COLO668 (cell line): ENCODE measurements around the gene ZSCAN1.

ENCODE experiments used
- DNase-seq: peaks from one replicate; lab custom pipeline; 2025; ENCODE audit not compliant: unreplicated experiment; lab: John Stamatoyannopoulos, UW

Gene ZSCAN1

DNA sequence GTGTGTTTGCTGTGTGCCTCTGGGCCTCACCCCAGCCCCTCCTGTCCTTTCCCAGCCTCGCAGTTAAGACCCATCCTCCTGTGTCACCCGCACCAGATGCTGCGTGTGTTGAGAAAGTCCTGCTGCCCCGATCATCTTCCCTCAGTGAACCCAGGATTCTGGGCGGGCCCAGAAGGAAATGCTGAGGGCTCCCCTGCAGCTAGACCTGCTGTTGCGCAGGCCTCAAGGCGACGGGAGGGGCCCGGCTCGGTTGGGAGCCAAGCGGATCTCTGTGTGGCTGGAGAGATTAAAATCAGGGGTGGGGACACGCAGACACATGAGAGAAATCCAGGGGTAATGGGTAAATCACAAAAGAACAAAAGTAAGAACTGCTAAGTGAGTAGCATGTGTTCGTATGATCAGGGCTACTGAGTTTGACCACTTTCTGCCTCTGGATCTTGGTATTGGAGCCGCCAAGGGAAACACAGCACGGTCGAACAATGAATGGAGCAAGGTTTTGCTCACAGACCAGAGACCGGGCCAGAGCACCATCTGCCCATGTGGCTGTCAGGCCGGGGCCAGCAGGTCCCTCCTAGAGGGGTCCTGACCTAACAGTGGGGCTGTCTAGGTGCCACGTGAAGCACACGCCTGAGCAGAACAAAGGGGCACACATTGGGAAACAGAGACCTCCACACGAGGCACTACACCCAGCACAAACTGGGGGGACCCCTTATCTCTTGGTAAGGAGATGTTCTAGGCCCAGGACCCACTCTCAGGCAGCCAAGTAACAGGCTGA is 7.1 kb downstream of the ZSCAN1 start:
- DNase-seq = no peak

- DNase-seq = no peak
Observed at GRCh38 chr19:58042495-58043340, 8.9 kb downstream of the ZSCAN1 start.

DNA sequence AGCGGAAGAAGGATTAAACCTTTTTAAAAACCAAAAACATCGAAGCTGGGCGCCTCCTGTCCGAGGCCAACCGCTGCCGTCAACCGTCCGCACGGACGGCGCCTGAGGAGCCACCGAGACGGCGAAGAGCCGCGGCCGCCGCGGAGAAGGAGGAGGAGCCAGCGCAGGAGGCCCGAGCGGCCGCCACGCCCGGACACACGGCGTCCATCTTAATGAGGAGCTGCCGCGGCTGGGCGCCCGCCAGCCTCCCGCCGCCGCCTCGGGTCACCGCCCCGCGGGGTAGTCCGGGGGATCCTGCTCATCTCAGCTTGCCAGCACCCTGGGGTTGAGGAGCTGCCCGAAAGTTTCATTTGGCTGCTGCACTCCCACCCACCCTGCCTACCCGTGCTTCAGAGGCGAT is 10.6 kb downstream of the ZSCAN1 start:
- DNase-seq = no peak

DNA sequence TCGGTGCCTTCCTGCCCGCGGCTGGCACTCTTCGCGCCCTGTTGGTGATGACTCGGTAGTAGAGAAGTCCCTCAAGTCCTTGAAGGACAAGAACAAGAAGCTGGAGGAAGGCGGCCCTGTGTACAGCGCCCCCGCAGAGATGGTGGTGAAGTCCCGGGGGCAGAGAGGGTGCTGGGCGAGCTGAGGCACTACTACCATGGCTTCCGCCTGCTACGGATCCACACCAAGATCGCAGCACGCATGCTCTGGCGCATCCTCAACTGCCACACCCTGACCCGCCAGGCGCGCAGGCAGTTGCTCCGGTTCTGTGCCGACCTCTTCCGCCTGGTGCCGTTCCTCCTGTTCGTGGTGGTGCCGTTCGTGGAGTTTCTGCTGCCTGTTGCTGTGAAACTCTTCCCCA is 11.1 kb downstream of the ZSCAN1 start:
- DNase-seq = no peak

GRCh38 chr19:58045411-58046050 is 11.7 kb downstream of the ZSCAN1 start:
- DNase-seq = no peak

GRCh38 chr19:58046856-58047255 is 13.0 kb downstream of the ZSCAN1 start:
- DNase-seq = no peak

DNA sequence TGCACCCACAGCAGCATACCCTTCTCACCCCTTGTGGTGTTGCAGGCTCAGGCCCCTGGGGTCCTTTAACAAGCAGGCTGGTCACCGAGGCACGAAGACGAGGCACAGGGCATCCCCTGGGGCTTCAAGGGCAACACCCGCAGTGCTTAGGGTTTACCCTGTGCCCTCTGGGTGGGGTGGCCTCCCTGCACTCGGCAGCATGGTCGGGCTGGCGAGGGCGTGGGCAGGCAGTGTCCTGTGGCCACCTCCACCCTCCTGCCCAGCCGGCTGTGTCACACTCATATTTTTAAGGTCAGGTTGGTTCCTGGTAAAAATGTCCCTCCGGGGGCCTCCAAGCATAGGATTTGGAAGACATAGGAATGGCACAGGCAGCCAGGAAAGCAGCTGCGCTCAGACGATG is 13.8 kb downstream of the ZSCAN1 start:
- DNase-seq = no peak

DNA sequence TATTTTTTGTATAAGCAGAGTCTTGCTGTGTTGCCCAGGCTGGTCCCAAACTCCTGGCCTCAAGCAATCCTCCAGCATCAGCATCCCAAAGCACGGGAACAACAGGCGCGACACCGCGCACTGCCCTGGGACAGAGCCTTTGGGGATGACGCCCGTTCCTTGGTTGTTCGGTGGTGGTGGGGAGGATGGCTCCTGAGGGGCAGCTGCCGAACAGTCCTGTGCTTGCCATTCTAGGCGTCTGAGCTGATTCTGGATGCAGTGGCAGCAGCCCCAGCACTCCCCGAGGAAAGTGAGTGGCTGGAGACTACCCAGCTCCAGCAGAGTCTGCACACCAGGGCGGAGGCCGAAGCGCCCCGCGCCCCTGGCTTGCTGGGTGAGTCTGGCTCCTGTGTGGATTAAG is 18.4 kb downstream of the ZSCAN1 start:
- no peak for DNase-seq

GRCh38 chr19:58053480-58054156 is 19.8 kb downstream of the ZSCAN1 start:
- DNase-seq = no peak

DNA sequence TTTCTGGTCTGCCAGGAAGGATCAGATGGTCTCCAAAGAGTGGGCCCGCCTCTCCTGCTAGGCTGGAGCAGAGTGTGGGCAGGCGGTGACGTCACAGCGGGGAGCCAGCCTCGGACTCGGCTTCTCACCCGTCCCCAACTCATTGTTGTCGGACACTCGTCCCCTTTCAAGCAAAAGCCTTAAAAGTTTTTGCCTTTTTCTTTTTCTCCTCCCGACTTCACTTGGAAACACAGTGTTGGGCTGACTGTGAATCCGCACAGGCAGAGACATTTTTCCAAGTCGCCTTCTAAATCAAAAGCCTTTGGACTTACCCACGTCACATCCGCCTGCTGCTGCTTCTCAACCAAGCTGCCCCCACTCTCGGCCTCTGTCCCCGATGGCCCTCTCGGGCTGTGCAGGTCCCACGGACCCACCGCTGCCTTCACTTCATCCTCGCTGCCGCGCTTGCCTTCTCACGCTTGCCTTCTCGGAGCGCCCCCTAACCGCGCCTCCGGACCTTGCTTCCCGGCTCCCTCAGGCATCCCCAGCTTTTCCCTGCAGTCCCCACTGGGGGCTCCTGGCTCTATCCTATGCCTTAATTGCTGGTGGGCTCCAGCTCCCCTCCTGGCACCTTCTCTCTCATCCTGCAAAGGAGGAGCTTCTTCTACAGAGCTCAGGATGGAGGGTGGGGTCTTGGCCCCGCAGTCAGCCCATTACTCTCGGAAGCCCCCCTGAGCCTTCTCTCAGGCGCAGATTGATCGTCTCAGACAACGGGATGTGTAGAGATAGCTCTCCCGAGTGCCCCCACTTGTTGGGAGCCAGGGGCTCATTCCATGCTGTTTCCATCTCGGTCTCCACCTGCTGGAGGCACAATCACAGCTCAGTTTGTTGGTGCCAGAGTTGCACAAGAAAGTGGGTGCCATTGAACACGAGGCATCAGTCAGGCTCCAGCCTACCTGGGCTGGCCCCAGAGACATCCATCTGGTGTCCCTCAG is 21.4 kb downstream of the ZSCAN1 start:
- DNase-seq = peak; percentile 13

DNA sequence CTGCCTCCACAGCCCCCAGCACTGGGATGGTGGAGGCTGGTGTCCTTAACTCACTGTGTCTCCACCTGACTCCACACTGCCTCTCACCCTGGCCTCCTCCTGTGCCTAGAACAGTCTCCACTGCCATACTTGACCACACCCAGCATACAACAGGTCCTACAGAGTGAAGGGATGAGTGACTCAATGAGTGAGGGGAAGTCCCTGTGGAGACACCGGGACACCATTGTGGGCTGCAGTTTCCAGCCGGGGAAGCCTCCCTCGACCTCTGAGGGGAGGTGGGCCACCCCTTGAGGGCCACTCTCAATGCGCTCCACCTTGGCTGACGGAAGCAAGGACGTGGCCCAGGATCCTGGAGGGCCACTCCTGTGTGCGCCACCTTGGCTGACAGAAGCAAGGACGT is 22.4 kb downstream of the ZSCAN1 start:
- no peak for DNase-seq

DNA sequence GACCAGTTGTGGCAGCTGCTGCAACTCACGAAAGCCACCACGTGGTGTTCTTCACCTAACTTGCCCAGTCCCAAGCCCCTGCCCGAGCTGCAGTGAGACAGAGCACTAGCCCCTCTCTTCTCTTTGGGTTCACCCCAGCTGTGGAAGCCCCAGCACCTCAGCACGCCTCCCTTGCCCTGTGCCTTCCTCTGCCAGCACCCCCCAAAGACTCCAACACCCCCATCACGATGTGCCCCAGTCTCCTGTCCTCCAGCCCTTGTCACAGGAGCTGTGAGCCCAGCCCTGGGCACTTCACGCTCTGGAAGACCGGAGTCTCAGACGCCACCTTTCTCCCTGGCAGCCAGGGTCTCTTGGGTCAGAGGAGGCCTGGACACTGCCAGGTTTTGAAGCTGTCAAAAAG is 23.0 kb downstream of the ZSCAN1 start:
- no peak for DNase-seq

DNA sequence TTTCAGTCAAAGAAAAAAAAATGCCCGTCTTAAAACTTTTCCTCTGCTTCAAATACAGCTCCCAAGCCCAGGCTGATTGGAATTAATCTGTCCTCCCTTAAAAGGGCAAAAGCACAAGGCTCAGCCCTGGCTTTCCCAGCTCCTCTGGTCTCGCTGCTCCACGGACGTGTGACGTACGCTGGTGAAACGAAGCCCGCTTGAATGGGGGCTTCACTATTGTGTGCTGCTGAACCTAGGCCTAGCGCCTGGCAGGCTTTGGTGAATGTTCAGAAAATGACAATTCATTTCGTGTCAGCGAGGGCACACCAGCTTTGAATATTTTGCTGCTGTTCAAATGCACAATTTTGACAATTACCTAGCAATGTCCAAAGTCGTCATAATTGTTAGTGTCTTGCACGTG is 24.6 kb downstream of the ZSCAN1 start:
- no peak for DNase-seq

DNA sequence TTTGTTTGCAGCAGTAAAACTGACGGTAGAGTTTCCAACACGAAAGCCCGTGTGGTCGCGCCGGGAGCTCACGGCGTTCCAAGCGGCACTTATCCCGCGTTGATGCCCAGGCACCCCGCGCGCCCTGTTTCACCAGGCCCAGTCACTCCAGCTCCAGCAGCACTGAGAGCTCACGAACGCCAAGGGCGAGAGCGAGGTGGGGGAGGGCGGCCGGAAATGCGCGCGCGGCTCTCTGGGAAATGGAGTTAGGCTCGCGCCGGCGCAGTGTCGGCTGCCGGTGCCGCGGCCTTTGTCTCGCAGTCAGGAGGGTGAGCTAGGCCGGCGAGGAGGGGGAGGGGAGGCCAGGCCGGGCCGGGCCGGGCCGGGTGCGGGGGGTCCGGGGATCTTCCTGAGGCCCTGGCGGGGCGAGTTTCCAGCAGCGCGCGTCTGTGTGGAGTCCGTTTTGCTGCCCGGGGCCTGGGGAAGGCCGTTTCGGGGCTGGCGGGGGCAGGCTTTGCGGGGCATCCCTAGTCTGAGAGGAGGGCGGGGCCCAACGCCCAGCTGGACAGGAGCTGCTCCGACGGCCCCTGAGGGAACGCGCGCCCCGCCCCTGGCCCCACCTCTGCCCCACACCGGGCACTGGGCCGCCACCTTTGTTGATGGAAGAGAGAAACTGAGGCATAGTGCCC is 25.3 kb downstream of the ZSCAN1 start, which contains the start of gene ZNF135:
Gene ZNF135, plus strand, starts transcription at position 280 of the 668 bp plus-strand sequence. CDS start 721 bp downstream, outside the sequence.
- peak; percentile 80 for DNase-seq

DNA sequence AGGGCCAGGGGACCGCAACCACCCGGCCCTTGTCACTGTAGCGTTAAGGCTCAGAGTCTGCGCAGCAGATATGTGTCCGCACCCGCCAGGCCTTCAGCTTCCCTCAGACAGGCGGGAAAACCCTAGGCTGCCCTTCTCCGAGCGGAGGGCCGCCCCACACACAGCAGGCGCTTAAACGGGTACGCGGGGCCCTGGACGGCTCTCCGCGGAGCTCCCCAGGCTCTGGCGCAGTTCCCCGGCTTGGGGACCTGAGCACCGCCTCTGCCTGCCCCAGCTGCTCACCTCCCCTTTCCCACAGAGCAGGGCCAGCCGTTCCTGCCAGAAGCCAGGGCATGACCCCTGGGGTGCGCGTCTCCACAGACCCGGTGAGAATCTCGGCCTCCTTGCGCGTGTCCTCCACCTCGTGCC is 25.9 kb downstream of the ZSCAN1 start:
- DNase-seq = no peak

DNA sequence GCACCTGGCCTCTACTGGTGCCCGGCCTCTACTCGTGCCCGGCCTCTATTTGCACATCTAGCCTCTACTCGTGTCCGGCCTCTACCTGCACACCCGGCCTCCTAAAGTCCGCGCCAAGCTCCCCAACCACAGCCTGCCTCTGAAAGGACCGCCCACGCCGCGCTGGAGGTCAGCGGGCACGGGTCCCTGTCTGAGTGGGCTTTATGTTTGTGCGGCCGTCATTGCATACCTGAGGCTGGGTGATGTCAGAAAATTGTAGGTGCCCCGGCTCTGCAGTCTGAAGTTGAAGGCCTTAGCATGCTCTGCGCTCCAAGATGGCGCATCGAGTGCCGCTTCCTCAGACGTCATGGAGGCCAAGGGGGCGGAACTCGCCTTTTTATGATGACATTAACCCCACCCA is 26.4 kb downstream of the ZSCAN1 start:
- DNase-seq = no peak

GRCh38 chr19:58063712-58064111 is 29.9 kb downstream of the ZSCAN1 start:
- DNase-seq = no peak

- no peak for DNase-seq
Observed at GRCh38 chr19:58067240-58067912, 33.6 kb downstream of the ZSCAN1 start.

GRCh38 chr19:58079792-58080191 is 46.0 kb downstream of the ZSCAN1 start:
- no peak for DNase-seq
